Activated naive CD4-positive, alpha-beta T cell treated with anti-CD3 and anti-CD28 coated beads, Interleukin-2, amount 10 ng/mL, durations not matched to agents 7 days and 5 days (primary cell): ENCODE measurements around the gene ARHGEF11.
A peak's percentile ranks its signal among the peaks of the same experiment; 100 is the strongest.
"Not testable (repeated sequence)": the region's sequence is repeated elsewhere in the genome, so short reads cannot be mapped to it uniquely, and the experiment has no call there.

Experiments used
- CTCF ChIA-PET: fragments of 350-600 bp; sonication (Branson Sonifier 250); formaldehyde crosslinking; loops from one replicate; lab custom pipeline; 2021; ENCODE audit warnings: antibody characterized with exemption; lab: Charles Lee
- DNase-seq: peaks from one replicate; pipeline ENCODE4 v3.0.0-alpha.2; 2020
- H3K27ac Mint-ChIP-seq: one replicate; pipeline ENCODE4 v1.8.0; 2021; ENCODE audit warnings: mild to moderate bottlenecking, moderate library complexity, mixed read lengths
- H3K27me3 Mint-ChIP-seq: one replicate; pipeline ENCODE4 v1.8.0; 2021; ENCODE audit warnings: mild to moderate bottlenecking, mixed read lengths
- H3K36me3 Mint-ChIP-seq: one replicate; pipeline ENCODE4 v1.8.0; 2021; ENCODE audit warnings: mixed read lengths
- H3K4me1 Mint-ChIP-seq: one replicate; pipeline ENCODE4 v1.8.0; 2021; ENCODE audit warnings: mixed read lengths
- H3K4me3 Mint-ChIP-seq: one replicate; pipeline ENCODE4 v1.8.0; 2021; ENCODE audit warnings: mild to moderate bottlenecking, moderate library complexity, mixed read lengths
- H3K9me3 Mint-ChIP-seq: one replicate; pipeline ENCODE4 v1.8.0; 2021; ENCODE audit warnings: mixed read lengths

ARHGEF11 gene

DNA sequence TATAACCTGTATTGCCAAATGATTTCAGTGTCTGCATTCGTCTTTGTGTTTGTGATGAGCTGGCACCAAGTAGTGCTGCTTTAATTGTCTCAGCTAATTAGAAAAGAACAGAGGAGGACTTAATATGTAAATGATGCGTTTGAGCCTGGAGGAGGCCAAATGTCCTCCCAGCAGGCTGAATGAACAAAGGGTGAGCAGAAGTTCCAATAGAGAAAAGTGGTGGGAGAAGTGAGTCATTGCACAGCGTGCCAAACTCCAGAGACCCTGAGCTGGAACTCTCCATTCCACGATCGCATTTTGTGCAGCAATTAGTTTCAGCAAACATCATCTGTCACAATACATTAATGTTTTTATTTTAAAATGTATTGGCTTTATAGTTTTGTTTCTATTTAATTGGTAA, 36.2 kb upstream of the ARHGEF11 start:
- CTCF ChIA-PET: interaction anchor here (1.8 kb wide), 1 partner anchor 8 kb away, joined by 9 read pairs; no protein-coding TSS in a partner anchor
- DNase-seq: no peak
- Mint-ChIP-seq H3K27me3 (peaks cover 27% of the 10 kb centered on the region), H3K36me3 (no peaks in the 10 kb centered on the region), H3K4me1 (no peaks in the 10 kb centered on the region), H3K27ac (no peak overlapping the region), H3K4me3 (no peak overlapping the region), H3K9me3 (no peaks in the 10 kb centered on the region)

DNA sequence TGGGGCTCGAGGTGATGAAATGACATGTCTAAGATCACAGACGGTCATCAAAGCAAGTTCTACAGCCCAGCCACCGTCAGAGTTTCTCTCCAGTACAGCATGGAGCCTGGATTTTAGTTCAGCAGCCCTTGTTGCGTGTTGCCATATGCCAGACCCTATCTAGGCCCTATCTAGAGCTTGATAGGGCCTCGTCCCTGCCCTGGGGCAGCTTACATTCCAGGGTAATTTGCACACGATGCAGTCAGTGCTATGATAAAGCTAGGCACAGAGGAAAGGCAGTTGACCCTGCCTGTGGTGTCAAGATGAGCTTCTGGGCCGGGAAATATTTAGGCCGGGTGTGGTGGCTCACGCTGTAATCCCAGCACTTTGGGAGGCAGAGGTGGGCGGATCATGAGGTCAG, 35.2 kb upstream of the ARHGEF11 start:
- CTCF ChIA-PET: interaction anchor here (0.7 to 1.8 kb wide), 3 partner anchors 9 to 76 kb away, joined by 3 to 9 read pairs (median 3); no protein-coding TSS in a partner anchor
- no peaks in the 10 kb centered on the region for H3K4me1 Mint-ChIP-seq
- H3K27me3 Mint-ChIP-seq: peaks cover 30% of the 10 kb centered on the region
- no peak overlapping the region for H3K4me3 Mint-ChIP-seq
- H3K9me3 Mint-ChIP-seq: no peaks in the 10 kb centered on the region
- no peaks in the 10 kb centered on the region for H3K36me3 Mint-ChIP-seq
- H3K27ac Mint-ChIP-seq: no peak overlapping the region
- no peak for DNase-seq

- H3K36me3 Mint-ChIP-seq: no peaks in the 10 kb centered on the region
- H3K4me3 Mint-ChIP-seq: no peak overlapping the region
- H3K27ac Mint-ChIP-seq: no peak overlapping the region
- CTCF ChIA-PET: no interaction called here
- DNase-seq: no peak
- no peaks in the 10 kb centered on the region for H3K9me3 Mint-ChIP-seq
- peaks cover 36% of the 10 kb centered on the region for H3K27me3 Mint-ChIP-seq
- H3K4me1 Mint-ChIP-seq: no peaks in the 10 kb centered on the region
These were observed 31.9 kb upstream of the ARHGEF11 start for GRCh38 chr1:157077394-157077793.

- H3K36me3 Mint-ChIP-seq: no peaks in the 10 kb centered on the region
- peak; percentile 60 for DNase-seq
- H3K9me3 Mint-ChIP-seq: no peaks in the 10 kb centered on the region
- no peaks in the 10 kb centered on the region for H3K4me1 Mint-ChIP-seq
- H3K27ac Mint-ChIP-seq: no peak overlapping the region
- peaks cover 32% of the 10 kb centered on the region for H3K27me3 Mint-ChIP-seq
- CTCF ChIA-PET: interaction anchor here (0.7 to 3.2 kb wide), 16 partner anchors 9 to 184 kb away, joined by 3 to 20 read pairs (median 3); no protein-coding TSS in a partner anchor
- H3K4me3 Mint-ChIP-seq: no peak overlapping the region
These were observed 28.6 kb upstream of the ARHGEF11 start for GRCh38 chr1:157073944-157074685.

DNA sequence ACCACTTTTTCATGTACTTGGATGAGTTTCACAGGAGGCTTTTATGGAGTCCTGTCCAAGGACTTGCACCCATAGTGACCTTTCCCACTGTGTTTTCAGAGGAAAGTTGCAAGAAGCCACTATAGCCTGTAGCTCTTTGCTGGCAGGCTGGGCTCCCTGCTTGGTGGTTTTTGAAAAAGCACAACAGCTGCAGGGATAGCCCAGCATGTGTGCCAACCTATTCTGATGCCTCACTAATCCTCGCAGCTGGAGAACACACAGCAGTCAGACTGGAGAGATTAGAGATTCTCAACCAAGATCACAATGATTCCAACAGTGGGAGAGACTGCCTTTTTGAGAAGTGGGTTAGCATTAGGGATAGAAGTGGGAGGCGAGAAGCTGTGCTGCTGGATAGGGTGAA, 24.1 kb upstream of the ARHGEF11 start:
- Mint-ChIP-seq H3K9me3 (no peaks in the 10 kb centered on the region), H3K27me3 (peaks cover 48% of the 10 kb centered on the region), H3K4me3 (no peak overlapping the region), H3K4me1 (peaks cover 3% of the 10 kb centered on the region), H3K36me3 (no peaks in the 10 kb centered on the region), H3K27ac (no peak overlapping the region)
- CTCF ChIA-PET: interaction anchor here (3.6 kb wide), 1 partner anchor 19 kb away, joined by 16 read pairs; no protein-coding TSS in a partner anchor
- no peak for DNase-seq

GRCh38 chr1:157059241-157059640, 13.7 kb upstream of the ARHGEF11 start:
- H3K4me3 Mint-ChIP-seq, H3K4me1 Mint-ChIP-seq, H3K27ac Mint-ChIP-seq, CTCF ChIA-PET, H3K9me3 Mint-ChIP-seq, DNase-seq, H3K36me3 Mint-ChIP-seq: not testable (repeated sequence)
- H3K27me3 Mint-ChIP-seq: peaks cover 53% of the 10 kb centered on the region

DNA sequence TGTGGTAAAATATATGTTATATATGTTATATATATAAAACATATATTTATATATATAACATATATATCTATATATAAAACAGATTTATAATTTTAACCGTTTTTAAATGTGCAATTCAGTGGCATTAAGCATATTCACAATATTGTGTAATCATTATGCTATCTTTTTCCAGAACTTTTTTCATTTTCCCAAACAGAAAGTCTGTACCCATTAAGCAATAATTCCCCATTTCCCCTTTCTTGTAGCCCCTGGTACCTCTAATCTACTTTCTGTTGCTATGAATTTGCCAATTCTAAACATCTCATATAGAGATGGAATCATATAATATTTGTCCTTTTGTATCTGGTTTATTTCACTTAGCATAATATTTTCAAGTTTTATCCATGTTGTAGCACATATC, 10.7 kb upstream of the ARHGEF11 start:
- CTCF ChIA-PET: no interaction called here
- H3K9me3 Mint-ChIP-seq: peaks cover 10% of the 10 kb centered on the region
- peaks cover 55% of the 10 kb centered on the region for H3K27me3 Mint-ChIP-seq
- no peaks in the 10 kb centered on the region for H3K4me1 Mint-ChIP-seq
- no peak overlapping the region for H3K27ac Mint-ChIP-seq
- DNase-seq: no peak
- H3K36me3 Mint-ChIP-seq: no peaks in the 10 kb centered on the region
- H3K4me3 Mint-ChIP-seq: no peak overlapping the region

DNA sequence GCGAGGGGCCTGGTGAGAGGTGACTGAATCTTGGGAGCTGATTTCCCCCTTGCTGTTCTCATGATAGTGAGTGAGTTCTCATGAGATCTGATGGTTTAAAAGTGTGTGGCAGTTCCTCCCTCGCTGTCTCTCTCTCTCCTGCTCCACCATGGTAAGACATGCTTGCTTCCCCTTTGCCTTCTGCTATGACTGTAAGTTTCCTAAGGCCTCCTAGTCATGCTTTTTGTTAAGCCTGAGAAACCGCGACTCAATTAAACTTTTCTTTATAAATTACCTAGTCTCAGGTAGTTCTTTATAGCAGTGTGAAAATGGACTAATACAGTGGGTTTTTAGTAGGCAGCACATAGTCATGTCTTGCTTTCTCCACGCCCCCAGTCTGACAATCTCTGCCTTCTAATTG, 10.2 kb upstream of the ARHGEF11 start:
- DNase-seq, H3K4me1 Mint-ChIP-seq, H3K36me3 Mint-ChIP-seq, H3K4me3 Mint-ChIP-seq, CTCF ChIA-PET, H3K27ac Mint-ChIP-seq, H3K9me3 Mint-ChIP-seq: not testable (repeated sequence)
- peaks cover 55% of the 10 kb centered on the region for H3K27me3 Mint-ChIP-seq

- Mint-ChIP-seq H3K27me3 (peaks cover 80% of the 10 kb centered on the region), H3K27ac (no peak overlapping the region), H3K4me3 (no peak overlapping the region), H3K36me3 (peaks cover 3% of the 10 kb centered on the region), H3K4me1 (peaks cover 10% of the 10 kb centered on the region), H3K9me3 (peaks cover 6% of the 10 kb centered on the region)
- no peak for DNase-seq
- CTCF ChIA-PET: interaction anchor here (1.2 kb wide), 1 partner anchor 85 kb away, joined by 3 read pairs; no protein-coding TSS in a partner anchor
These were observed 5.3 kb upstream of the ARHGEF11 start for GRCh38 chr1:157050836-157051235.

DNA sequence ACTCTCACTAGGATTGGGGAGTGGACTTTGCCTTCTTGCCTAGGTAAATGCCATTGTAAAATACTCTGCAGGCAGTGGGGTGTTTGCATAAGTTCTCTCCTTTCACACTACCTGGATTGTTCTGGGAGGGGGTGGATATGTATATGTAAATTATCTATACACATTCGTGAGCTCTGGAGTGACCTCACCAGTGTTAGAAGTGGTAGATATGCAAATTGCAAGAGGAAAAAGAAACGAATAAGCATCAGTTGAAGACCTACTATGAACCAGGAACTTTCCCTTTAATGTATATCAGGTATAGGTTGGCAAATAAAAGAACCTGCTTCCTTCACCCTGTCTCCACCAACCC, 1.5 kb upstream of the ARHGEF11 start:
- DNase-seq: no peak
- CTCF ChIA-PET: interaction anchor here (1.5 kb wide), 1 partner anchor 27 kb away, joined by 5 read pairs; no protein-coding TSS in a partner anchor
- peaks cover 14% of the 10 kb centered on the region for H3K4me1 Mint-ChIP-seq
- H3K36me3 Mint-ChIP-seq: peaks cover 3% of the 10 kb centered on the region
- peak overlapping the region; percentile 19 for H3K4me3 Mint-ChIP-seq
- no peak overlapping the region for H3K27ac Mint-ChIP-seq
- peaks cover 2% of the 10 kb centered on the region for H3K9me3 Mint-ChIP-seq
- peaks cover 92% of the 10 kb centered on the region for H3K27me3 Mint-ChIP-seq

DNA sequence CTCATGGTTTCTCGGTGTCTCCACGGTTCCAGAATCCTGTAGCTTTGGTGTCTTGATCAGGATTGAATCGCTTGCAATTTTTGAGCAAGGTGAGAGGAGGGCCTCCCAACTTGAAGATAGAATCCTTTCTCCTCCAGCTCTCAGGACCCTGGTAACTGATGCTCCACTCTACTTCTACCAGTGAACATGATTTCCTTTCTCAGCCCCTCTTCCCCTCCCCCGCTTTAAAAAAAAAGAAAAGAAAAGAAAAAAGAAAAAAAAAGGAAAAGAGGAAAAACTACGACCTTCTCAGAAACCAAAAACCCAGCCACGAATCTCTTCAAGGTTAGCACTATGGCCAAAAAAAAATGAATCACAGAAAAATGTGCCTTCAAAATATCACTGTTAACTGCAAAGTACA, 1.2 kb downstream of the ARHGEF11 start:
- Mint-ChIP-seq H3K27me3 (peaks cover 92% of the 10 kb centered on the region), H3K4me1 (peaks cover 14% of the 10 kb centered on the region), H3K4me3 (no peak overlapping the region), H3K36me3 (peaks cover 3% of the 10 kb centered on the region), H3K9me3 (no peaks in the 10 kb centered on the region), H3K27ac (no peak overlapping the region)
- no peak for DNase-seq
- CTCF ChIA-PET: no interaction called here

DNA sequence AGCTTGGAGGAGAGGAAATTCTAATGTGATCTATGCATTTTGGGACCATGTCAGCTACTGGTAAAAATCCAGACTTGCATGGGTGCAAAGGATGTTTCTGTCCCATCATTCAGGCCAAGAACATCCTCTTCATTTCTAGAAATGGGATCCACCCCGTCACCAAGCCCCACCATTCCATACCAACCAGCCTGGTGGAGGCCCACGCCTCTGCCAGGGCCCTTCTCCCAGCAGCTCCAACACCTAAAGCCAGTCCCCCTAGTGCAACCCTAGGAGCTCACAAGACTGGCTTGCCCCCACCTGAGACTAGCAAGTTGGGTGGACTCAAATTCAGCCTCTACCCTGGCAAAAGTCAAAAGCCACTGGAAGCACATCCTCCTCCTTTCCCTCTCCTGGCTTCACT, 1.9 kb downstream of the ARHGEF11 start:
- no peak for DNase-seq
- no peak overlapping the region for H3K4me3 Mint-ChIP-seq
- H3K27ac Mint-ChIP-seq: no peak overlapping the region
- peaks cover 92% of the 10 kb centered on the region for H3K27me3 Mint-ChIP-seq
- CTCF ChIA-PET: no interaction called here
- H3K9me3 Mint-ChIP-seq: no peaks in the 10 kb centered on the region
- peaks cover 14% of the 10 kb centered on the region for H3K4me1 Mint-ChIP-seq
- H3K36me3 Mint-ChIP-seq: peaks cover 3% of the 10 kb centered on the region

DNA sequence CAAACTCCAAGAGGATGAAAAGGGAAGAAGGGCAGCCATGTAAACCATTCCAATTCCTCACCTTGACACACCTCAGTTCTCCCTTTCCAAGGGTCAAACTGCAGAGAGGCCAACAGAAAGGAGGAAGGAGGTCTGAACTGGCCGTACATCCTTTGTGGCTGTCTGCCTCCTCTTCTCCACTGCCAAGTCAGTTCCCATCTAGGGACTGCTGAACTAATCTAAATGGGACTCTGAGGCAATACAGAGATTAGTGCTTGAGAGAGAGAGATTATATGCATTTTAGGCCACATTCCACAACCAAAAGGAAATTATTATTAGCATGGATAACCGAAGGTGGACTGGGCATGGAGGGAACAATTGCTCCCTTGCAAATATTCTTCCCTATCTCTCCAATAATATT, 2.7 kb downstream of the ARHGEF11 start:
- Mint-ChIP-seq H3K36me3 (peaks cover 3% of the 10 kb centered on the region), H3K9me3 (no peaks in the 10 kb centered on the region), H3K4me3 (no peak overlapping the region), H3K4me1 (peaks cover 14% of the 10 kb centered on the region), H3K27ac (no peak overlapping the region), H3K27me3 (peaks cover 94% of the 10 kb centered on the region)
- CTCF ChIA-PET: no interaction called here
- DNase-seq: no peak

DNA sequence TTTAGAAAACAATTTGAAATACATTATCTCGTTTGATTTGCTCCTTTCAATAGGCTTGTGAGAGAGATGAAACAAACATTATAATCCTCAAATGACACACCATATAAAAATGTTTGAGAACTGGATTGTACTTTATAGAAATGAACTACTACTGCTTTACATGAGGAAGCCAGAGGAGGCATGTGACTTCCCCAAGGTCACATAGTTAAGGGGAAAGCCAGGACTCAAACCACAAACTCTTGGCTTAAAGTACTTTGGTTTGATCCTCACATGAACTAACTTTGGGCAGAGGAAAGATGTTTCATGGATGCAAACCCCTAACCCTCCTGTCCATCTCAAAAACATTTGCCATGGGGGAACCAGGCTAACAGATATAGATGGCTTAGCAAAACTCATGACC, 4.7 kb downstream of the ARHGEF11 start:
- peaks cover 78% of the 10 kb centered on the region for H3K27me3 Mint-ChIP-seq
- no peak overlapping the region for H3K4me3 Mint-ChIP-seq
- H3K27ac Mint-ChIP-seq: no peak overlapping the region
- DNase-seq: no peak
- no peaks in the 10 kb centered on the region for H3K36me3 Mint-ChIP-seq
- peaks cover 4% of the 10 kb centered on the region for H3K4me1 Mint-ChIP-seq
- CTCF ChIA-PET: no interaction called here
- H3K9me3 Mint-ChIP-seq: no peaks in the 10 kb centered on the region

- Mint-ChIP-seq H3K27me3 (peaks cover 52% of the 10 kb centered on the region), H3K4me1 (no peaks in the 10 kb centered on the region), H3K4me3 (no peak overlapping the region), H3K36me3 (no peaks in the 10 kb centered on the region), H3K27ac (no peak overlapping the region), H3K9me3 (no peaks in the 10 kb centered on the region)
- CTCF ChIA-PET: no interaction called here
- no peak for DNase-seq
These were observed 10.4 kb downstream of the ARHGEF11 start for GRCh38 chr1:157035121-157035520.
